ENCODE measurements around the gene MANSC4.

Gene MANSC4

GRCh38 chr12:27730097-27730588 lies 49.9 kb downstream of the MANSC4 start:
- no peak for DNase-seq
- H3K4me3 Mint-ChIP-seq = no peak overlapping the region
- no peaks in the 10 kb centered on the region for H3K27me3 Mint-ChIP-seq (ENCODE audit: low read depth, poor library complexity)
- H3K9me3 Mint-ChIP-seq = no peaks in the 10 kb centered on the region
- H3K27ac Mint-ChIP-seq = peak overlapping the region; percentile 8
- TF ChIP-seq, protein P1, sequence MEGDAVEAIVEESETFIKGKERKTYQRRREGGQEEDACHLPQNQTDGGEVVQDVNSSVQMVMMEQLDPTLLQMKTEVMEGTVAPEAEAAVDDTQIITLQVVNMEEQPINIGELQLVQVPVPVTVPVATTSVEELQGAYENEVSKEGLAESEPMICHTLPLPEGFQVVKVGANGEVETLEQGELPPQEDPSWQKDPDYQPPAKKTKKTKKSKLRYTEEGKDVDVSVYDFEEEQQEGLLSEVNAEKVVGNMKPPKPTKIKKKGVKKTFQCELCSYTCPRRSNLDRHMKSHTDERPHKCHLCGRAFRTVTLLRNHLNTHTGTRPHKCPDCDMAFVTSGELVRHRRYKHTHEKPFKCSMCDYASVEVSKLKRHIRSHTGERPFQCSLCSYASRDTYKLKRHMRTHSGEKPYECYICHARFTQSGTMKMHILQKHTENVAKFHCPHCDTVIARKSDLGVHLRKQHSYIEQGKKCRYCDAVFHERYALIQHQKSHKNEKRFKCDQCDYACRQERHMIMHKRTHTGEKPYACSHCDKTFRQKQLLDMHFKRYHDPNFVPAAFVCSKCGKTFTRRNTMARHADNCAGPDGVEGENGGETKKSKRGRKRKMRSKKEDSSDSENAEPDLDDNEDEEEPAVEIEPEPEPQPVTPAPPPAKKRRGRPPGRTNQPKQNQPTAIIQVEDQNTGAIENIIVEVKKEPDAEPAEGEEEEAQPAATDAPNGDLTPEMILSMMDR (IDR thresholded peaks at IDR 0.05) = no peak
- H3K36me3 Mint-ChIP-seq (ENCODE audit: low read depth) = peaks cover 49% of the 10 kb centered on the region
- no peaks in the 10 kb centered on the region for H3K4me1 Mint-ChIP-seq

DNA sequence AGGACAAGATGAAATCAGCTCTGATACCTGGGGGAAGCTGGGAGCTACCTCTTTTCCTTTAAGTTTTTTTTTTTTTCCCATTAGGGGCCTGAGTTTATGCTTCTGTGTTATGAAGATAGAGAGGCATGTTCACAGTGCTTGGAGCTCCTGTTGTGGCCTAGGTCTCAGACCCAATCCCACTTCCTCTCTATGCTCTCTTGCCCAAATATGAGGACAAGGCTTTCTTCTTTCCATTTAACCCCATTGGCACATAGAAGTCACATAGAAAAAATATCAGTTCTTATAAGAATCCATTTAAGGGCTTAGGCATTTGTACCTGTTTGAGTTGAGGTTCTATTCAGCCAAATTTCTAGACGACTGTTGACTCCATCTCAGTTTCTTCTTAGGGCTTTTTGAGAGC lies 56.8 kb downstream of the MANSC4 start:
- no peak for DNase-seq
- Mint-ChIP-seq H3K27me3 (ENCODE audit: low read depth, poor library complexity) (no peaks in the 10 kb centered on the region), H3K36me3 (ENCODE audit: low read depth) (peaks cover 38% of the 10 kb centered on the region), H3K4me3 (no peak overlapping the region), H3K9me3 (no peaks in the 10 kb centered on the region), H3K4me1 (no peaks in the 10 kb centered on the region), H3K27ac (no peak overlapping the region)
- TF ChIP-seq, protein P1 (IDR thresholded peaks at IDR 0.05) = no peak

All from nephron progenitor cell (in vitro differentiated cells).